KBM-7 (cell line): ENCODE measurements around the gene NEK10.
"Not testable (repeated sequence)": the region's sequence is repeated elsewhere in the genome, so short reads cannot be mapped to it uniquely, and the experiment has no call there.

Source experiments
- DNase-seq: peaks from one replicate; pipeline ENCODE4 v3.0.0-alpha.2; 2015
- in situ Hi-C: fragments of 300-500 bp; cut with MboI; formaldehyde crosslinking; loops from 2 replicates; pipeline ENCODE4 v1.14.3; 2020; ENCODE audit warnings: low sequenced_read_pairs, low pct_unique_long_range_greater_than_20kb, mixed read lengths

NEK10 gene

GRCh38 chr3:27356976-27357375 lies 12.2 kb downstream of the NEK10 start:
- in situ Hi-C loops, result no loop called here
- no peak for DNase-seq

GRCh38 chr3:27354588-27355203 lies 14.5 kb downstream of the NEK10 start:
- no peak for DNase-seq
- in situ Hi-C loops, result no loop called here

- DNase-seq, result no peak
- in situ Hi-C loops, result no loop called here
Measured at GRCh38 chr3:27354161-27354560, 15.0 kb downstream of the NEK10 start.

GRCh38 chr3:27353221-27353620 lies 16.0 kb downstream of the NEK10 start:
- in situ Hi-C loops, result no loop called here
- DNase-seq, result no peak

- in situ Hi-C loops, result no loop called here
- DNase-seq, result no peak
Measured at GRCh38 chr3:27352047-27352446, 17.1 kb downstream of the NEK10 start.

- in situ Hi-C loops, result no loop called here
- no peak for DNase-seq
Measured at GRCh38 chr3:27349832-27350231, 19.4 kb downstream of the NEK10 start.

GRCh38 chr3:27345959-27346865 lies 23.0 kb downstream of the NEK10 start:
- in situ Hi-C loops, result no loop called here
- no peak for DNase-seq

- peak; percentile 57 for DNase-seq
- in situ Hi-C loops, result no loop called here
Measured at GRCh38 chr3:27345493-27345892, 23.7 kb downstream of the NEK10 start.

- DNase-seq, result no peak
Measured at GRCh38 chr3:27345045-27345444, 24.1 kb downstream of the NEK10 start.

GRCh38 chr3:27344192-27344591 lies 25.0 kb downstream of the NEK10 start:
- DNase-seq, result no peak
- in situ Hi-C loops, result no loop called here

More at GRCh38 chr3:27345045-27345444, 24.1 kb downstream of the NEK10 start:
- in situ Hi-C loops, result no loop called here

GRCh38 chr3:27342267-27342666 lies 26.9 kb downstream of the NEK10 start:
- in situ Hi-C loops, result no loop called here
- DNase-seq, result no peak

GRCh38 chr3:27340534-27340933 lies 28.6 kb downstream of the NEK10 start:
- DNase-seq, result no peak
- in situ Hi-C loops, result no loop called here

GRCh38 chr3:27335571-27335970 lies 33.6 kb downstream of the NEK10 start:
- DNase-seq, result no peak
- in situ Hi-C loops, result no loop called here

GRCh38 chr3:27333843-27334242 lies 35.3 kb downstream of the NEK10 start:
- in situ Hi-C loops, result no loop called here
- no peak for DNase-seq

GRCh38 chr3:27328982-27329762 lies 40.0 kb downstream of the NEK10 start:
- DNase-seq, in situ Hi-C loops: not testable (repeated sequence)

- DNase-seq, result no peak
- in situ Hi-C loops, result no loop called here
Measured at GRCh38 chr3:27326629-27327545, 42.3 kb downstream of the NEK10 start.

- in situ Hi-C loops, result no loop called here
- DNase-seq, result no peak
Measured at GRCh38 chr3:27326202-27326601, 43.0 kb downstream of the NEK10 start.

- DNase-seq, result no peak
Measured at GRCh38 chr3:27325419-27325818, 43.8 kb downstream of the NEK10 start.

GRCh38 chr3:27324686-27325085 lies 44.5 kb downstream of the NEK10 start:
- in situ Hi-C loops, result loop anchor here (25.0 kb wide), 1 partner anchor 363 kb away; no protein-coding TSS in a partner anchor
- DNase-seq, result no peak

More at GRCh38 chr3:27325419-27325818, 43.8 kb downstream of the NEK10 start:
- in situ Hi-C loops, result no loop called here
